ENCODE data around the gene MYH16. TPM values are rescaled to one million over a fixed set of nuclear protein-coding genes. Genes with fewer than 3 reads are reported as not detected.
"Not testable (repeated sequence)": the region's sequence is repeated elsewhere in the genome, so short reads cannot be mapped to it uniquely, and the experiment has no call there.

The MYH16 gene
- polyA plus RNA-seq, 1 donor, result 0.20 TPM

GRCh38 chr7:99305473-99306260 lies 33.0 kb downstream of the MYH16 start:
- DNase-seq, result no peak

GRCh38 chr7:99308461-99309074 lies 35.9 kb downstream of the MYH16 start:
- DNase-seq, result no peak

- DNase-seq, result no peak
Observed at GRCh38 chr7:99309111-99309510, 36.5 kb downstream of the MYH16 start.

GRCh38 chr7:99310004-99310403 lies 37.4 kb downstream of the MYH16 start:
- DNase-seq, result no peak

- no peak for DNase-seq
Observed at GRCh38 chr7:99311702-99312101, 39.1 kb downstream of the MYH16 start.

GRCh38 chr7:99312316-99313203 lies 39.9 kb downstream of the MYH16 start:
- peak; percentile 50 for DNase-seq

GRCh38 chr7:99313204-99313573 lies 40.5 kb downstream of the MYH16 start:
- no peak for DNase-seq

- no peak for DNase-seq
Observed at GRCh38 chr7:99314504-99314903, 41.9 kb downstream of the MYH16 start.

GRCh38 chr7:99320371-99320770 lies 47.7 kb downstream of the MYH16 start:
- no peak for DNase-seq

GRCh38 chr7:99322659-99323058 lies 50.0 kb downstream of the MYH16 start:
- not testable (repeated sequence) for DNase-seq

- DNase-seq, result no peak
Observed at GRCh38 chr7:99324559-99324958, 51.9 kb downstream of the MYH16 start.

- no peak for DNase-seq
Observed at GRCh38 chr7:99325001-99325493, 52.4 kb downstream of the MYH16 start.

GRCh38 chr7:99325592-99326407 lies 53.2 kb downstream of the MYH16 start, which contains the start of gene ARPC1A:
TSS of gene ARPC1A (plus strand) at chr7:99325898. CDS start at chr7:99333354, 7,456 bp downstream.
- DNase-seq, result peak; percentile 91

GRCh38 chr7:99326408-99326782 lies 53.8 kb downstream of the MYH16 start:
- no peak for DNase-seq

- not testable (repeated sequence) for DNase-seq
Observed at GRCh38 chr7:99330314-99330961, 57.8 kb downstream of the MYH16 start.

GRCh38 chr7:99331002-99331401 lies 58.4 kb downstream of the MYH16 start:
- no peak for DNase-seq

GRCh38 chr7:99339595-99339994 lies 67.0 kb downstream of the MYH16 start:
- DNase-seq, result no peak

GRCh38 chr7:99340659-99341058 lies 68.0 kb downstream of the MYH16 start:
- no peak for DNase-seq

GRCh38 chr7:99344061-99344647 lies 71.5 kb downstream of the MYH16 start:
- DNase-seq, result no peak

GRCh38 chr7:99350641-99351040 lies 78.0 kb downstream of the MYH16 start:
- DNase-seq, result not testable (repeated sequence)

GRCh38 chr7:99352247-99352646 lies 79.6 kb downstream of the MYH16 start:
- no peak for DNase-seq
